K562 (cell line): Measurements from ENCODE around the gene OPHN1. TPM values are rescaled to one million over a fixed set of nuclear protein-coding genes. Genes with fewer than 3 reads are reported as not detected.

Experiments
- ATAC-seq: fragments of 200-7000 bp; cut with Tn5 transposase; 3 replicates; pipeline ENCODE4 v1.9.1; 2020; ENCODE audit warnings: moderate library complexity
- BruUV-seq: library from RNA; stranded (reverse); fragments of 400-500 nt; replicated peaks from 2 replicates; lab custom pipeline; 2021; lab: Mats Ljungman, UMichigan
- CTCF ChIA-PET: fragments of 300-600 bp; formaldehyde crosslinking; extraction: SDS; loops from one replicate; lab custom pipeline; 2021; ENCODE audit warnings: low intra/inter-chr PET ratio; lab: Yijun Ruan, JAX
- POLR2A ChIA-PET: fragments of 300-600, 350-650 bp; sonication (Branson Sonifier 250); formaldehyde crosslinking; extraction: SDS; loops from one replicate; lab custom pipeline; 2021; ENCODE audit warnings: antibody characterized with exemption, inconsistent platforms; lab: Yijun Ruan, JAX
- DNase-seq, 4 experiments: peaks; one replicate each; pipeline versions ENCODE4 v3.0.0 to v3.0.0-alpha.2; 2011 to 2018; ENCODE audit warnings: low spot score in 3 of 4, mixed read lengths in 3 of 4; ENCODE audit errors: extremely low read depth in 1 of 4
- FAIRE-seq: peaks from 2 replicates; lab custom pipeline; 2011; peaks lifted over from hg19 to GRCh38; lab: Jason Lieb, UNC
- H2AFZ ChIP-seq: 2 replicates; pipeline ENCODE4 v1.6.0; 2011; ENCODE audit warnings: low read depth, low read length, control low read depth, inconsistent platforms
- H3K27ac ChIP-seq: fragments of 200-600 bp; 3 replicates; pipeline ENCODE4 v1.8.0; 2011; ENCODE audit warnings: low read depth, mild to moderate bottlenecking, control low read depth, inconsistent platforms, low read length, moderate library complexity, mixed read lengths; ENCODE audit errors: extremely low read depth
- H3K27me3 ChIP-seq, 2 experiments: fragments of 300-600 bp in 1 of 2; 2 replicates in 1 of 2; 3 replicates in 1 of 2; pipeline versions ENCODE4 v1.6.0 to v1.8.0; 2011; ENCODE audit warnings: inconsistent platforms in 2 of 2, low read length in 2 of 2, mild to moderate bottlenecking in 1 of 2, mixed read lengths in 1 of 2, moderate library complexity in 1 of 2; ENCODE audit not compliant: control insufficient read depth in 2 of 2, insufficient read depth in 2 of 2
- H3K36me3 ChIP-seq: fragments of 300-600 bp; 3 replicates; pipeline ENCODE4 v1.8.0; 2011; ENCODE audit warnings: mild to moderate bottlenecking, low read length, inconsistent platforms; ENCODE audit not compliant: control insufficient read depth, insufficient read depth
- H3K4me1 ChIP-seq, 2 experiments: fragments of 200-600 bp in 1 of 2; replicated peaks in 1 of 2; 2 replicates in 1 of 2; 3 replicates in 1 of 2; pipeline versions ENCODE4 v1.5.1 to v1.8.0; 2011; ENCODE audit warnings: inconsistent platforms in 2 of 2, low read length in 2 of 2, mild to moderate bottlenecking in 1 of 2, mixed read lengths in 1 of 2, moderate library complexity in 1 of 2; ENCODE audit not compliant: control insufficient read depth in 2 of 2, insufficient read depth in 2 of 2
- H3K4me2 ChIP-seq: 2 replicates; pipeline ENCODE4 v1.6.1; 2011; ENCODE audit warnings: low read length, control low read depth, inconsistent platforms, mixed read lengths; ENCODE audit not compliant: insufficient read depth
- H3K4me3 ChIP-seq: fragments of 200-600 bp; sonication (generic), shearing (Covaris generic); 2 replicates; pipeline ENCODE4 v1.5.1; 2016; ENCODE audit warnings: control low read depth, inconsistent platforms
- H3K79me2 ChIP-seq: fragments of 200-600 bp; 3 replicates; pipeline ENCODE4 v1.8.0; 2011; ENCODE audit warnings: low read length, inconsistent platforms; ENCODE audit not compliant: control insufficient read depth, insufficient read depth
- H3K9ac ChIP-seq, 2 experiments: 2 replicates each; pipeline versions ENCODE4 v1.6.0 to v1.6.1; 2011; ENCODE audit warnings: low read depth in 2 of 2, low read length in 2 of 2, control low read depth in 1 of 2, inconsistent platforms in 1 of 2, mild to moderate bottlenecking in 1 of 2, mixed read lengths in 1 of 2; ENCODE audit not compliant: insufficient read depth in 1 of 2
- H3K9me1 ChIP-seq: one replicate; pipeline ENCODE4 v1.6.0; 2011; ENCODE audit warnings: inconsistent platforms, mild to moderate bottlenecking, low read length, moderate library complexity; ENCODE audit not compliant: control insufficient read depth, insufficient read depth
- H3K9me3 ChIP-seq: replicated peaks from 2 replicates; pipeline ENCODE4 v1.5.1; 2011; ENCODE audit warnings: low read depth, low read length, inconsistent platforms; ENCODE audit not compliant: control insufficient read depth, insufficient read depth
- H4K20me1 ChIP-seq: replicated peaks from 2 replicates; pipeline ENCODE4 v1.6.1; 2011; ENCODE audit warnings: low read length, inconsistent platforms, mixed read lengths; ENCODE audit not compliant: control insufficient read depth, insufficient read depth
- CBX2 ChIP-seq: fragments of 200-600 bp; sonication (generic); IDR thresholded peaks from one replicate; pipeline ENCODE4 v1.6.1; 2012; ENCODE audit warnings: mild to moderate bottlenecking, low read length, inconsistent platforms; ENCODE audit not compliant: insufficient read depth, poor library complexity, severe bottlenecking
- THRA ChIP-seq: fragments of 450-650 bp; IDR thresholded peaks from 2 replicates; pipeline ENCODE4 v1.6.1; 2017; ENCODE audit warnings: mild to moderate bottlenecking, moderate library complexity
- ZNF324 ChIP-seq: fragments of 250-450 bp; sonication (Bioruptor Pico); IDR thresholded peaks from 2 replicates; pipeline ENCODE4 v1.4.0; 2020; ENCODE audit warnings: mild to moderate bottlenecking
- WGBS: fragments of 100-300 bp; shearing (Covaris generic); methylation state at CpG from one replicate; pipeline ENCODE4 v1.1.6; 2016; ENCODE audit warnings: low coverage, mixed read lengths; ENCODE audit not compliant: insufficient coverage; ENCODE audit errors: missing lambda C conversion rate; 5-methylcytosine and 5-hydroxymethylcytosine counted together
- in situ Hi-C: fragments of 300-500 bp; cut with MboI; formaldehyde crosslinking; loops from 4 replicates; pipeline ENCODE4 v1.15.0; 2018; ENCODE audit warnings: inconsistent platforms, mixed read lengths
- intact Hi-C: fragments of 100-400 bp; cut with micrococcal nuclease; formaldehyde crosslinking; loops from 2 replicates; pipeline ENCODE4 v1.14.2; 2022
- polyA plus RNA-seq, 8 experiments: library from polyadenylated mRNA; depleted of rRNA in 4 of 8; stranded (reverse) in 5 of 8; unstranded in 3 of 8; fragments of >200 nt; fragmentation: Nextera tagmentation in 2 of 8; fragmentation: Illumina TruSeq in 1 of 8; extraction: Ambion mirVana in 2 of 8; extraction: Trizol in 1 of 8; gene quantifications; 2 replicates each; pipeline versions ENCODE4 v1.2.1 to v1.2.3, GENCODE V29; 2011 to 2014; ENCODE audit warnings: inconsistent platforms in 1 of 8, missing spikeins in 1 of 8
- total RNA-seq, 7 experiments: library from RNA; depleted of rRNA in 6 of 7; stranded (reverse); fragments of >200 nt in 6 of 7; fragmentation: Illumina TruSeq in 2 of 7; extraction: Trizol in 2 of 7; gene quantifications; 2 replicates each; pipeline versions ENCODE4 v1.2.1 to v1.2.3, GENCODE V29; 2011 to 2021; ENCODE audit warnings: low replicate concordance in 1 of 7

Gene OPHN1
- total and polyA plus RNA-seq, 9 of the 15 experiments (the other 6 are each of a cell fraction or from before 2014, with no cell fraction given) = 0.28 to 1.8 (median 1.0) TPM

- TF ChIP-seq CBX2 (no peak), THRA (no peak)
Measured at GRCh38 chrX:68139791-68140190, 293.5 kb downstream of the OPHN1 start (continued).

- Histone ChIP-seq H3K79me2 (no peaks in the 10 kb centered on the region), H3K4me1 (no peaks in the 10 kb centered on the region), H3K4me3 (no peak overlapping the region), H4K20me1 (no peaks in the 10 kb centered on the region), H3K9me3 (no peaks in the 10 kb centered on the region), H2AFZ (no peak overlapping the region), H3K4me2 (no peak overlapping the region), H3K9me1 (no peaks in the 10 kb centered on the region), H3K36me3 (no peaks in the 10 kb centered on the region), H3K9ac (no peak overlapping the region), H3K27me3 (no peaks in the 10 kb centered on the region), H3K27ac (no peak overlapping the region)
- TF ChIP-seq ZNF324 (CRISPR knock-in tag) = no peak
- no TSS peak for BruUV-seq
- in situ Hi-C loops = no loop called here
- WGBS = 14% methylated on average over 4 of the region's 4 CpGs
- ATAC-seq (no peak), FAIRE-seq (no peak), DNase-seq (no peak)
- CTCF ChIA-PET = no interaction called here
- POLR2A ChIA-PET = no interaction called here
- intact Hi-C loops = no loop called here
Measured at GRCh38 chrX:68133181-68133580, 300.1 kb downstream of the OPHN1 start.
